GM23248 (cell line): Measurements from ENCODE around the gene GLI2.

Experiments used
- EZH2 ChIP-seq: fragments of 200-600 bp; sonication (generic); IDR thresholded peaks from 2 replicates; pipeline ENCODE4 v1.6.1; 2018; ENCODE audit warnings: antibody characterized with exemption, mild to moderate bottlenecking; ENCODE audit not compliant: insufficient read depth, poor library complexity, severe bottlenecking
- EZH2phosphoT487 ChIP-seq: fragments of 200-600 bp; sonication (generic); IDR thresholded peaks from 2 replicates; pipeline ENCODE4 v1.6.1; 2018; ENCODE audit warnings: antibody characterized with exemption, moderate library complexity, mild to moderate bottlenecking, low read depth; ENCODE audit not compliant: insufficient read depth

GRCh38 chr2:120740765-120741524, 5.3 kb downstream of the GLI2 start:
- TF ChIP-seq EZH2 (no peak), EZH2phosphoT487 (no peak)
